ENCODE data around the gene IRF8. TPM values are rescaled to one million over a fixed set of nuclear protein-coding genes. Genes with fewer than 3 reads are reported as not detected.
A peak's percentile ranks its signal among the peaks of the same experiment; 100 is the strongest.

The IRF8 gene
- total and polyA plus RNA-seq, 2 of the 13 experiments (the other 11 are each of a cell fraction or from before 2014, with no cell fraction given) = not detected

- TF ChIP-seq SALL2 (CRISPR knock-in tag; IDR thresholded peaks at IDR 0.05) (no peak), ZNF792 (CRISPR knock-in tag; IDR thresholded peaks at IDR 0.05) (no peak)
Observed at GRCh38 chr16:85859818-85860125, 39.2 kb upstream of the IRF8 start (continued).

- H4K20me1 ChIP-seq (ENCODE audit: insufficient read depth, low read length) = no peaks in the 10 kb centered on the region
- no peak overlapping the region for H3K4me3 ChIP-seq (replicated peaks in 1 of 3; ENCODE audit: insufficient read depth in 1 of 3, low read depth in 2 of 3, low read length in 3 of 3)
- TF ChIP-seq FOXJ3 (CRISPR knock-in tag; IDR thresholded peaks at IDR 0.05; ENCODE audit: borderline replicate concordance) (no peak), MXD1 (CRISPR knock-in tag; IDR thresholded peaks at IDR 0.05) (no peak), GFI1 (CRISPR knock-in tag; IDR thresholded peaks at IDR 0.05; ENCODE audit: borderline replicate concordance) (no peak), ATF6 (CRISPR knock-in tag; conservative IDR thresholded peaks at IDR 0.05) (no peak), ZNF10 (CRISPR knock-in tag; IDR thresholded peaks at IDR 0.05; ENCODE audit: borderline replicate concordance, low read depth) (no peak), POLR2A (IDR thresholded peaks at IDR 0.05; ENCODE audit: insufficient read depth in 1 of 2, low read depth in 2 of 2, low read length in 2 of 2) (no peak), RXRA (CRISPR knock-in tag; IDR thresholded peaks at IDR 0.05) (no peak), RELA (CRISPR knock-in tag; IDR thresholded peaks at IDR 0.05) (no peak), ZZZ3 (CRISPR knock-in tag; IDR thresholded peaks at IDR 0.05; ENCODE audit: borderline replicate concordance) (no peak), ZNF784 (CRISPR knock-in tag; IDR thresholded peaks at IDR 0.05; ENCODE audit: borderline replicate concordance) (no peak), PATZ1 (CRISPR knock-in tag; IDR thresholded peaks at IDR 0.05) (no peak), ZKSCAN5 (CRISPR knock-in tag; IDR thresholded peaks at IDR 0.05) (no peak), ZNF329 (CRISPR knock-in tag; IDR thresholded peaks at IDR 0.05; ENCODE audit: low read depth) (no peak), ZMYM4 (CRISPR knock-in tag; IDR thresholded peaks at IDR 0.05) (no peak), SSRP1 (CRISPR knock-in tag; IDR thresholded peaks at IDR 0.05) (no peak)
- BruUV-seq (replicated peaks) = no TSS peak
- H2AFZ ChIP-seq (ENCODE audit: low read length) = no peak overlapping the region
- POLR2A ChIA-PET = no interaction called here
- no peaks in the 10 kb centered on the region for H3K9me3 ChIP-seq (ENCODE audit: low read length)
- DNase-seq (ENCODE audit: low spot score) (no peak), ATAC-seq (peak; percentile 29; the same call in 1 of the 3 replicates), FAIRE-seq (no peak)
- H3K27ac ChIP-seq (ENCODE audit: extremely low read length, insufficient read depth, low read length) = no peak overlapping the region
- no peaks in the 10 kb centered on the region for H3K79me2 ChIP-seq (ENCODE audit: insufficient read depth, low read length)
- intact Hi-C loops (cut with micrococcal nuclease; ENCODE audit: unreplicated experiment) (no loop called here), in situ Hi-C loops (cut with HindIII; ENCODE audit: extremely low pct_ligation_motif_present, low pct_unique_long_range_greater_than_20kb) (no loop called here)
- no peak overlapping the region for H3K4me2 ChIP-seq (ENCODE audit: low read depth, low read length)
- H3K4me1 ChIP-seq (ENCODE audit: insufficient read depth, low read length) = no peaks in the 10 kb centered on the region
- WGBS (ENCODE audit: low lambda C conversion rate) = 49% methylated on average over 12 of the region's 12 CpGs
- peaks cover 6 to 34% of the 10 kb centered on the region in 2 experiments; a peak in 4 of 5 replicates for H3K27me3 ChIP-seq (ENCODE audit: control insufficient read depth in 1 of 2, insufficient read depth in 2 of 2, low read length in 2 of 2)
- H3K9ac ChIP-seq (ENCODE audit: insufficient read depth, low read depth, low read length) = no peak overlapping the region
- CTCF ChIA-PET (ENCODE audit: low intra/inter-chr PET ratio, low total read pairs) = no interaction called here
- no peaks in the 10 kb centered on the region for H3K36me3 ChIP-seq (replicated peaks in 1 of 2; ENCODE audit: control insufficient read depth in 1 of 2, insufficient read depth in 2 of 2, low read length in 2 of 2)
Observed at GRCh38 chr16:85860413-85861094, 38.4 kb upstream of the IRF8 start.

All from HepG2 (cell line).